ENCODE data around the gene GOLGA5. TPM values are rescaled to one million over a fixed set of nuclear protein-coding genes. Genes with fewer than 3 reads are reported as not detected.

The GOLGA5 gene
- total RNA-seq, 4 donors from 2014 or later: 25.7 to 47.4 (median 33.3) TPM

DNA sequence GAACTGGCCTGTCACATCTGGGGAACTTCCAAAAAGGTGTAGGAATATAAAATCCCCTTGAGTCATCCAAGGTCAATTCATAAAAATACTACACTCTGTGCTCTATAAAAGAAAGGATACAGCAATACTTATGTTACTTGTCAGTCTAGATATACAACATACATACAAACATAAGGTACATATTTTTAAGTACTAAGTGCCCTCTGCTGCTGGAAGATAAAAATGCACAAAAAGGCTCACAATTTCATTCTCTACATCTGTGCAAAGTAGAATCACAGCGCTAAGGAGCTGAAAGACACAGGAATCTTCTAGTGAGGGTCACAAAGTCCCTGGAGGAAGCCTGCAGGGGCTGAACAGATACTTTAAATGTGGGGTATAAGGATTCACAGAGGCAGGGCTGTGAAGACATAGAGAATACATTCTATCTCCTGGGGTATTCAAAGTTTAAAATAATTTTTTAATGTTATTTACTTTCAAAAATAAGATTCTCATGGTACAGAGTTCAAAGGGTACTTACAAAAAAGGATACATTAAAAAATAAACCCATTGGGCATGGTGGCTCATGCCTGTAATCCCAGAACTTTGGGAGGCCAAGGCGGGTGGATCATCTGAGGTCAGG is 10.2 kb upstream of the GOLGA5 start:
- DNase-seq (ENCODE audit: low spot score) (no peak), ATAC-seq (ENCODE audit: low FRiP score) (peak; percentile 50)
- TF ChIP-seq, protein P1, sequence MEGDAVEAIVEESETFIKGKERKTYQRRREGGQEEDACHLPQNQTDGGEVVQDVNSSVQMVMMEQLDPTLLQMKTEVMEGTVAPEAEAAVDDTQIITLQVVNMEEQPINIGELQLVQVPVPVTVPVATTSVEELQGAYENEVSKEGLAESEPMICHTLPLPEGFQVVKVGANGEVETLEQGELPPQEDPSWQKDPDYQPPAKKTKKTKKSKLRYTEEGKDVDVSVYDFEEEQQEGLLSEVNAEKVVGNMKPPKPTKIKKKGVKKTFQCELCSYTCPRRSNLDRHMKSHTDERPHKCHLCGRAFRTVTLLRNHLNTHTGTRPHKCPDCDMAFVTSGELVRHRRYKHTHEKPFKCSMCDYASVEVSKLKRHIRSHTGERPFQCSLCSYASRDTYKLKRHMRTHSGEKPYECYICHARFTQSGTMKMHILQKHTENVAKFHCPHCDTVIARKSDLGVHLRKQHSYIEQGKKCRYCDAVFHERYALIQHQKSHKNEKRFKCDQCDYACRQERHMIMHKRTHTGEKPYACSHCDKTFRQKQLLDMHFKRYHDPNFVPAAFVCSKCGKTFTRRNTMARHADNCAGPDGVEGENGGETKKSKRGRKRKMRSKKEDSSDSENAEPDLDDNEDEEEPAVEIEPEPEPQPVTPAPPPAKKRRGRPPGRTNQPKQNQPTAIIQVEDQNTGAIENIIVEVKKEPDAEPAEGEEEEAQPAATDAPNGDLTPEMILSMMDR (IDR thresholded peaks at IDR 0.05): no peak

DNA sequence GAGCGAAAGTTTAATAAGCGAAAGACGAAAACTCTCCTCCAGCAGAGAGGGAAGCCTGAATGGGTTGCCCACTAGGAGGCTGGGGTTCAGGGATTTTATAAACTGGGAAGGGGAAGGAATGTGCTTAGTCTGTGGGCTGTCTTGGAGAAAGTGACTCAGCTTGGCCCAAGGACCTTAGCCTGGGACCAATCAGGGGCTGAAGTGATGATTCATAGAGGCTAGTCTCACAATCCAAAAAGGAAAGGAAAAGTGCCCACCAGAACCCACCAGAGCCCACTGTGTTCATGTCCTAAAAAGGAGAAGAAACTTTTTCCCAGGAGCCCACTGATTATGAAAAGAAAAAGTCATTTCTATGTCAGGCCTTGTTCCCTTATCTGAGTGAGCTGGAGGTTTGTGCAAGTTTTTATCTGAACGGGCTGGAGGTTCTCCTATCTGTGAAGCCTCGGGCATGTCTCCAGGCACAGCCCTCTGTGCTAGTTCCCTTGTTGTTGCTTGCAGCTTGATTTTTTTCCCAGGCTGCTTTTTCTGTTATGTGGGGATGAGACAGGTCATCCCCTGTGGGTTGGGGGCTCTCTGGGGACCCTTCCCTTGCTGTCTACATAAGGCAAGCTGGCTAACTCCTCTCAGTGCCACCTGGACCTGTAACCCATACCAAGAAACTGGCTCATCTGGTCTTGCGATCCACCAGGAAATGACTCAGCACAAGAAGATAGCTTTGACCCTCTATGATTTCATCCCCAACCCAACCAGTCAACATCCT is 8.3 kb upstream of the GOLGA5 start:
- TF ChIP-seq, protein P1 (IDR thresholded peaks at IDR 0.05): no peak
- ATAC-seq (ENCODE audit: low FRiP score) (peak; percentile 90), DNase-seq (ENCODE audit: low spot score) (no peak)

DNA sequence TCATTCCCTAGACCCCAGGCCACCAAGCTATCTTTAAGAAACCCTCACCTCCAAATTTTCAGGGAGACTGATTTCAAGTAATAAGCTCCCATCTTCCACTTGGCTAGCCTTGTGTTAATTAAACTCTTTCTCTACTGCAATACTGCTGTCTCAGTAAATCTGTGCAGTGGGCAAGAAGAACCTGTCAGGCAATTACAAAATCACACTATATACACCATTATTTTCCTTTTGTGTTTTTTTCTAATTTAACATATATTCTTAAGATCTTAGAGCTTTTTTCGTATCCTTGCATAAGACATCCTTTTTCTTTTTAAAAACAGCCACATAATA is 7.7 kb upstream of the GOLGA5 start:
- ATAC-seq (ENCODE audit: low FRiP score) (no peak), DNase-seq (ENCODE audit: low spot score) (no peak)
- TF ChIP-seq, protein P1 (IDR thresholded peaks at IDR 0.05): no peak

DNA sequence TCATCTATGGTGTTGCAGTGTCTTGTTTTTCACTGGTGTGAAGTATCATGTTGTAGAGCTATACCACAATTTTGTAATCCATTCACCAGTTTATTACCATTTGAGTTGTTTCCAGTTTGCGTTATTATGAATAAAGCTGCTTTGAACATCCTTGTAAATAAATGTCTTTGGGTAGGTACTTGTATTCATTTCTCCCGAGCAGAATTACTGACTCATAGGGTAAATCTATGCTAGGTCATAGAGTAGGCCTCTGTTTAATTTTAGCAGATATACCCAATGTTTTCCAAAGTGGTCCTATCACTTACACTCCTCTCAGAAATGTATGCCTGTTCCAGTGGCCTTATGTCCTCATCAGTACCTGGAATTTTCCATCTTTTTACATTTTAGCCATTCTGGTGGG is 6.6 kb upstream of the GOLGA5 start:
- DNase-seq (ENCODE audit: low spot score) (no peak), ATAC-seq (ENCODE audit: low FRiP score) (no peak)
- TF ChIP-seq, protein P1 (IDR thresholded peaks at IDR 0.05): no peak

DNA sequence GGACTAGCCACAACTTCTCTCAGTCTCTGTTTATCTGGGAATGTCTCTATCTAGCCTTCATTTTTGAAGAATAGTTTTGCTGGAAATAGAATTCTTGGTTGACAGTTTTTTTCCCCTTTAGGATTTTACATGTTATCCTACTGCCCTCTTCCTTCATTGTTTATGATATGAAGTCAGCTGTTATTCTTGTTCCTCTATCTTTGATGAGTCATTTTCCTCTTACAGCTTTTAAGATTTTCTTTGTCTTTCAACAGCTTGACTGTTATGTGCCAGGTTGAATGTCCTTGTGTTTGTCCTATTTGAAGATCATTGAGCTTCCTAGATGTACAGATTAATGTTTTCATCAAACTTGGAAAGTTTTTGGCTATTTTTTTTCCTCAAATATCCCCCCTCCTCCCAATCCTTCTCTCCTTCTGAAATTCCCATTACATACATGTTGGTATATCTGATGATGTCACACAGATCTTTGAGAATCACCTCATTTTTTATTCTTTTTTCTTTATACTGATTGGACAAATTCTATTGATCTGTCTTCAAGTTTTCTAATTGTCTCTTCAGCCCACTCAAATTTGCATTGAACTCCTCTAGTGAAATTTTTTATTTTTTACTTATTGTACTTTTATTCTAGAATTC is 4.5 kb upstream of the GOLGA5 start:
- ATAC-seq (ENCODE audit: low FRiP score): no peak
- TF ChIP-seq, protein P1 (IDR thresholded peaks at IDR 0.05): no peak
- no peak for DNase-seq (ENCODE audit: low spot score)

DNA sequence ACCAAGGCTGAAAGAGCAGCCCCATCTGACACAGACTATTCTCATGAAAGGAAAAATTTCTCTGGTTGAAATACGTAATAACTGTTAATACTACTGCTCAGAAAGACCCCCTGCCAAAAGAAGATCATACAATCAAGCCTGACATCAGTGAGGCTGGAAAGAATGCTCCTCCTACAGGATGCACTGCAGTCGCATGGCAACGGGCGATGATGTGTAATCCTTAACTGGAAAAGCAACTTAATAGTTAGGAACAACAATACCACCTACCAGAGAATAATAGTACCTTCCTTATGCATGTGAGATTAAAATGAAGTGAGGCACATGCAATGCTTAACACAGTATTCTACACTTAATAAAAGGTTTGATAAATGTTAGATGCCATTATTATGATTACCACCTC is 1.2 kb upstream of the GOLGA5 start:
- DNase-seq (ENCODE audit: low spot score) (no peak), ATAC-seq (ENCODE audit: low FRiP score) (no peak)
- TF ChIP-seq, protein P1 (IDR thresholded peaks at IDR 0.05): no peak

Measured in omental fat pad (tissue), 4 donors.